HAP-1 (cell line): ENCODE results near the gene UBE2E3.

Source experiments
- DNase-seq, 2 experiments: peaks; one replicate each; pipeline ENCODE4 v3.0.0-alpha.2; 2016 to 2020; ENCODE audit warnings: low spot score in 2 of 2
- H3K27me3 ChIP-seq: fragments of 250-450 bp; sonication (Bioruptor Pico); 2 replicates; pipeline ENCODE4 v1.5.1; 2020; ENCODE audit warnings: low read depth, mild to moderate bottlenecking, moderate library complexity
- H3K36me3 ChIP-seq: fragments of 250-450 bp; sonication (Bioruptor Pico); replicated peaks from 2 replicates; pipeline ENCODE4 v1.5.1; 2020; ENCODE audit warnings: mild to moderate bottlenecking
- H3K4me1 ChIP-seq: fragments of 250-450 bp; sonication (Bioruptor Pico); 2 replicates; pipeline ENCODE4 v1.5.1; 2020; ENCODE audit warnings: mild to moderate bottlenecking
- H3K4me3 ChIP-seq: fragments of 250-450 bp; sonication (Bioruptor Pico); 2 replicates; pipeline ENCODE4 v1.5.1; 2020; ENCODE audit warnings: mild to moderate bottlenecking, moderate library complexity
- H3K9me3 ChIP-seq: fragments of 250-450 bp; sonication (Bioruptor Pico); 2 replicates; pipeline ENCODE4 v1.5.1; 2020; ENCODE audit warnings: mild to moderate bottlenecking, moderate library complexity
- in situ Hi-C: fragments of 300-500 bp; cut with MboI; formaldehyde crosslinking; loops from 3 replicates; pipeline ENCODE4 v1.14.3; 2020; ENCODE audit warnings: low sequenced_read_pairs, inconsistent platforms, mixed read lengths

UBE2E3 gene

DNA sequence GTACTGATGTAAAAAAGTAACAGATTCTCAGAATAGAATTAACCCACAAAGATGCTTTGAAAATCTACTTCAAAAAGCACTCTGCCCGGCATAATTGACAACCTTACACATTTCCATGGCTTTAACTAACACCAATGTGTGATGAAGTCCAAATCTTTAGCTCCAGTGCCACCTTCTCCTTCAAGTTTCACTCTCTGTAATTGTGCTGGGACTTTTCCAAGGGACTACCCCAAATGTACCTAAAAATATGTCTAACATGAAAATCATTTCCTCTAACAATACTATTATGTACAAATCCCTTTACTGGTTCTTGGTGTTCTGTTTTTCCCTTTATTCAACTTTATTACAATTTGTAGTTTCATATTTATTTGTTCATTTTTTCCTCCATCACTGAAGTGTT lies 20.6 kb upstream of the UBE2E3 start:
- Histone ChIP-seq H3K36me3 (no peaks in the 10 kb centered on the region), H3K9me3 (no peaks in the 10 kb centered on the region), H3K27me3 (no peaks in the 10 kb centered on the region), H3K4me1 (no peaks in the 10 kb centered on the region), H3K4me3 (no peak overlapping the region)
- in situ Hi-C loops = no loop called here
- no peak for DNase-seq

DNA sequence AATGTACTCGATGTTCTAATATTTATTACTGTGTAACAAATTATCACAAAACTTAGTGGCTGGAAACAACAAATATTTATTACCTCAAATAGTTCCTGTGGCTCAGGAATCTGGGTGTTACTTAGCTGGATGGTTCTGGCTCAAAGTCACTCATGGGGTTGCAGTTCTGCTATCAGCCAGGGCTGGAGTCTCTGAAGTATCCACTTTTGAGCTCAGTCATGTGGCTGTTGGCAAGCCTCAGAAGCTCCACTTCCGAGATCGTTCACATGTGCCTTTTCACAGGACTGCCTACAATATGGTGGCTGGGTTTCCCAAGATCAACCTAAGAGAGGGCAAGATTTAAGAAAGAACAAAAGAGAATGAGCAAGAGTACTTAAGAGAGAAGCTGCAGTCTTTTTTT lies 19.4 kb upstream of the UBE2E3 start:
- Histone ChIP-seq H3K4me3 (no peak overlapping the region), H3K4me1 (no peaks in the 10 kb centered on the region), H3K27me3 (no peaks in the 10 kb centered on the region), H3K9me3 (no peaks in the 10 kb centered on the region), H3K36me3 (no peaks in the 10 kb centered on the region)
- in situ Hi-C loops = no loop called here
- no peak for DNase-seq

DNA sequence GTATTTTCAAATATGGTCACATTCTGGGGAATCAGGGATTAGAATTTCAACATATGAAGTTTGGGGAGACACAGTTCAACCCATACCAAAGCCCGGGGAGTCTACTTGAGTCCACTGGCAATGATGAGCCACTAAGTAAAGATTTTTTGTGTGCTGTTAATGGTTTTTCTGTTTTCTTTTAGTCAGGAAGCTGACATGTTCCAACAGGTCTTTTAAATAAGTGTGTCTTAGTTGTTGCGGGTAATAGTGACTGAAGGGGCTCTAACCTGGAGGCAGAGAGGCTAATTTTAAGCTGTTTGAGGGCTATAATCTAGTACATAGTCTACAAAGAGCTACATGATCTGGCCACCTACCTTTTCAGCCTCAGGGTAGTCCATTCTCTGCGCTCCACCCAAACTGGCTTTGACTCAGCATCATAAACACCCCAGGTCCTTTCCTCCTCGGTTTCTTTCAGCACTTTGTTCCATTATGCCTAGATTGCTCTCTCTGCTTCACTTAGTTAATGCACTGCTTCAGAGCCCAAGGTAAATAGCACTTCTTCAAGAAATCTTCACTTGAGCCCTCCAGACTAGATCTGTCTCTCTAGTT lies 17.6 kb upstream of the UBE2E3 start:
- in situ Hi-C loops = no loop called here
- no peak for DNase-seq
- H3K36me3 ChIP-seq = no peaks in the 10 kb centered on the region
- no peaks in the 10 kb centered on the region for H3K4me1 ChIP-seq
- H3K27me3 ChIP-seq = no peaks in the 10 kb centered on the region
- H3K4me3 ChIP-seq = no peak overlapping the region
- no peaks in the 10 kb centered on the region for H3K9me3 ChIP-seq

DNA sequence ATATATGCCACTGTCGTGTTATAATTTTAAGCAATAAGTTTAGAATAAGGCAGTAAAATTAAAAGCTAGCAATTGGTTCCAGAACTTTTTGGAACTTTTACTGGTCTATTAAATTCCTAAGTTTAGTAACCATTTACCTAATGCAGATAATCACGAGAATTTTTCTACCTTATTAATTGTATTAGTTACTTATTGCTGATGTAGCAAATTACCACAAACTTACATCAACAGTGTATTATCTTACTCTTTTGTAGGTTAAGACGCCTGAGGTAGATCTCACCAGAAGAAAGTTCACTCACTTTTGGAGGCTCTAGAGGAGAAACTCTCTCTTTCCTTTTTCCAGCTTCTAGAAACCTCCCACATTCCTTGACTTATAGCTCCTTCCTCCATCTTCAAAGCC lies 14.0 kb upstream of the UBE2E3 start:
- in situ Hi-C loops = no loop called here
- no peaks in the 10 kb centered on the region for H3K36me3 ChIP-seq
- no peaks in the 10 kb centered on the region for H3K9me3 ChIP-seq
- no peaks in the 10 kb centered on the region for H3K27me3 ChIP-seq
- H3K4me3 ChIP-seq = no peak overlapping the region
- DNase-seq = no peak
- H3K4me1 ChIP-seq = peaks cover 7% of the 10 kb centered on the region

DNA sequence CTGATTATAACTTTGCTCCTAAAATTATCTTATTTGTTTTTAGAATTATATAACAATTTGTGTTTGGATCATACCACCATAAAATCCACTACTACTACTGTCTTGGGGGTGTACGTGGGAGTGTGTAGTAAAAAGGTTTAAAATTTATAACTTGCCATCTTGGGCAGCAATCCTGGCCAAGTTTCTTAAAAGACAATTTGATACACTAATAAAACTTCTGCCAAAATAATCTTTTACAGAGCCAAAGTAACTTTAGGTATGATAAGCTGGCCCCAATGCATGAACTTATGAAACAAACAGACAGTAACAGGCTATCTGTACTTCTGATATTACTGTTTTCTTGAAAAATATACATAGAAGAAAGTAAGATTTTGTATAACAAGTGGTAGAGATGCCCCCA lies 11.3 kb upstream of the UBE2E3 start:
- H3K27me3 ChIP-seq = no peaks in the 10 kb centered on the region

DNA sequence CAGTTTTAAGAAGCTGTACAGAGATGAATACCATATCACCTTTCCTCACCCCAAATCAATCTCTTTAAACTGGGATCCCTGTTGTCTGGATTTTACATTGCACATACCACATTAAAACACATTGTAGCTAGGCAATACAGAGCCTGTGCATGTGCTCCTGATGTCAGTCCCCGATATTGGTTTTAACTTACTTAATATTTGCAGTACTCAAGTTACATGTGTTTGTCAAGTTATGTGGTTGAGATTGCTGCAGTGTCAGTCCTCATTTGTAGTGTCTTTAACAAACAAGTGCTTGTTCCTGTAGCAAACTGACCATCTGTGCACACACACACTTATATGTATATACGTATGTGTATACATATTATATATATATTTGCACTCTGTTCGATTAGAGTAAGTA lies 10.4 kb upstream of the UBE2E3 start:
- H3K4me3 ChIP-seq = no peak overlapping the region
- H3K27me3 ChIP-seq = no peaks in the 10 kb centered on the region
- H3K36me3 ChIP-seq = no peaks in the 10 kb centered on the region
- H3K4me1 ChIP-seq = peaks cover 7% of the 10 kb centered on the region
- H3K9me3 ChIP-seq = no peaks in the 10 kb centered on the region
- no peak for DNase-seq
- in situ Hi-C loops = no loop called here

More for the DNA sequence above, 11.3 kb upstream of the UBE2E3 start:
- Histone ChIP-seq H3K4me3 (no peak overlapping the region), H3K36me3 (no peaks in the 10 kb centered on the region), H3K4me1 (peaks cover 7% of the 10 kb centered on the region), H3K9me3 (no peaks in the 10 kb centered on the region)
- in situ Hi-C loops = no loop called here
- no peak for DNase-seq

DNA sequence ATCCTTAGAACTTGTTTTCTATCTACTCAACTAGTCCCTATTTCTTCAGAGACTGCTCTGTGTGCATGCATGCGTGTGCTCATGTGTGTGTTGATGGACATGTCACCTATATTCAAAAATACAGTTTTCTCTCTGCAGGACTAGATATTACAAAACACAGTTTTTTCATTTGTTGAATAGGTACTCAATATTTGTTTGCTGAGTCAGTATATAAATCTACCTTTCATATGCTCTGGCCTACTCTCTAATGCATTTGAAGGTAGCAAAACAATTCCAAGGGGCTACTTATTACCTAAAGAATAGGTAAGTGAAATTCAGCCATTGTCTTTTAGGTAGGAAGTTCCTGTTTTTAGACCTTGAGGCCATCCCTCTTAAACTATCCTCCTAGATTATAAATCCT lies 8.6 kb upstream of the UBE2E3 start:
- no peaks in the 10 kb centered on the region for H3K27me3 ChIP-seq
- in situ Hi-C loops = no loop called here
- H3K4me1 ChIP-seq = peaks cover 7% of the 10 kb centered on the region
- DNase-seq = no peak
- H3K4me3 ChIP-seq = no peak overlapping the region
- H3K9me3 ChIP-seq = no peaks in the 10 kb centered on the region
- H3K36me3 ChIP-seq = no peaks in the 10 kb centered on the region

DNA sequence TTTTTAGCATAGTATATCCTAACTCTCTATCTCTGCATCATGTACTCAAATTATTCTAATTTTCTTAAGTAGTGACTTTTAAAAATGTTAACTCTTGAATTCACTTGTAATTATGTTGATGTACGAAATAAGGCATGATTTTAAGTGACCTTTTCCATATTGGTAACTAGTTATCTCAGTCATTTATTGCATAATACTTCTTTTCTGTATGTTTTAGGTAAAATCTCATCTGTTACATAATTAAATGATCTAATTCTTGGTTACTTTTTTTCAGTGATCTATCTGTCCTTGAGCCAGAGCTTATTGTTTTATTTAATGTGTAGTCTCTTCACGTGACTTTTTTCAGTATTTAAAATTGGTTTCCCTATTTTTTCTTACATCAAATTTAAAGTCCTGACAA lies 4.8 kb upstream of the UBE2E3 start:
- in situ Hi-C loops = no loop called here
- Histone ChIP-seq H3K36me3 (no peaks in the 10 kb centered on the region), H3K4me1 (peaks cover 20% of the 10 kb centered on the region), H3K9me3 (no peaks in the 10 kb centered on the region), H3K27me3 (no peaks in the 10 kb centered on the region), H3K4me3 (no peak overlapping the region)
- DNase-seq = no peak

DNA sequence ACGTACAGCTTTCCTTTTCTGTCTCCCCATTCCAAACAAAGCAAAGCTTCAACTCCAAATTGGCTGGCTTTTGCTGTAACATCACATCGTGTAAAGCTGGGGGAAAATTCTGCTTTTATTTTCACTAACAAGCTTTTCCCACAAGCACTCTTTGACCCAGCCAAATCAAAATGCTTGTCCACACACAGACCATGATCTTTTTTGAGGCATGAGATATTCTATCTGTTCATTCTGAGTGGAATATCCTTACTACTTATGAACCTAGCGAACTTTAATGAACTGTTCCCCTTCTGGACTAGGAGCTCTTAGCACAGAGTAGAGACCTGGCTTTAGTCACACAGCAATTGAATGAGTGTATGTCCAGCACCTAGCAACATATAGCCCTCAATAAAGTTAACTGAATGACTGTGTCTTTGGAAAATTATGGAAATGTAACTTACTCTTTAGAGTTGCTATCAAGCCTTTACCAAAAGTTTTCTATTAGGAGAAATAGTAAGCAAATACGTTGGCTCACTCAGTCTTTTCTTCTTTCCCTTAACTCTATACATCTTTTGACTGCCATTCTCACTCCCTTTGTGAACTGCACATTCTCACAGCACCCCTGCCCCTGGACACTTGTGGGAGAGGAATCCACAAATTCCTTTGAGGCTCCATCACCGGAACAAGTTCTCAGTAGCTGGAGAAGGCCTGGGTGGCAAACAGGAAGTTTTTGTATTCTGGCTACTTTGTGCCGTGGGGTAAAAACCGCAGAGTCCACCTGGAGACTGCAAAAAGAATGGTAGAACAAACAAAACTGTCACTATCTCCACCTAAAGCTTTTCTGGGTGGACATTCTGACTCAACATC lies 1.3 kb upstream of the UBE2E3 start:
- no peaks in the 10 kb centered on the region for H3K27me3 ChIP-seq
- H3K4me3 ChIP-seq = peak overlapping the region; percentile 37
- peak; percentile 20 to 42 for DNase-seq
- in situ Hi-C loops = no loop called here
- peaks cover 20% of the 10 kb centered on the region for H3K4me1 ChIP-seq
- H3K9me3 ChIP-seq = no peaks in the 10 kb centered on the region
- peaks cover 18% of the 10 kb centered on the region for H3K36me3 ChIP-seq

DNA sequence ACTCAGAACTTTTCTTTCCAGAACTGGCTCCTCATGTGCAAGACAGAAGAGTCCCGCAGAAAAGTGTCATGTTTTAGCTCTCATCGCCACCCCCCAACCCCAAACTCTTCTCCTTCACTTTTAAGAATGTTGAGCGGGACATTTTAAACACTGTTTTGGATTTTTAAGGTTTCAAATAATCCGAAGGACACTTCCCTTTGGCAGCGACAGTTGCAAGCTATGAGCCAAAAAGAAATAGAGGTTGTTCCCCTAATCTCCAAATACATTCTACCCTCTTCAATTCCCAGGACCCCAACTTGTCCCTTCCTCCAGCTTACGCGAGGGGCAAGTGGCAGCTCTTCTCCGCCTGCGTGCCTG lies 678 bp upstream of the UBE2E3 start:
- no peaks in the 10 kb centered on the region for H3K27me3 ChIP-seq
- H3K4me3 ChIP-seq = peak overlapping the region; percentile 37
- DNase-seq = peak in 1 of 2 experiments; percentile 27
- in situ Hi-C loops = loop anchor here (10.0 kb wide), 1 partner anchor 855 kb away; no protein-coding TSS in a partner anchor
- no peaks in the 10 kb centered on the region for H3K9me3 ChIP-seq
- peaks cover 20% of the 10 kb centered on the region for H3K4me1 ChIP-seq
- peaks cover 24% of the 10 kb centered on the region for H3K36me3 ChIP-seq

DNA sequence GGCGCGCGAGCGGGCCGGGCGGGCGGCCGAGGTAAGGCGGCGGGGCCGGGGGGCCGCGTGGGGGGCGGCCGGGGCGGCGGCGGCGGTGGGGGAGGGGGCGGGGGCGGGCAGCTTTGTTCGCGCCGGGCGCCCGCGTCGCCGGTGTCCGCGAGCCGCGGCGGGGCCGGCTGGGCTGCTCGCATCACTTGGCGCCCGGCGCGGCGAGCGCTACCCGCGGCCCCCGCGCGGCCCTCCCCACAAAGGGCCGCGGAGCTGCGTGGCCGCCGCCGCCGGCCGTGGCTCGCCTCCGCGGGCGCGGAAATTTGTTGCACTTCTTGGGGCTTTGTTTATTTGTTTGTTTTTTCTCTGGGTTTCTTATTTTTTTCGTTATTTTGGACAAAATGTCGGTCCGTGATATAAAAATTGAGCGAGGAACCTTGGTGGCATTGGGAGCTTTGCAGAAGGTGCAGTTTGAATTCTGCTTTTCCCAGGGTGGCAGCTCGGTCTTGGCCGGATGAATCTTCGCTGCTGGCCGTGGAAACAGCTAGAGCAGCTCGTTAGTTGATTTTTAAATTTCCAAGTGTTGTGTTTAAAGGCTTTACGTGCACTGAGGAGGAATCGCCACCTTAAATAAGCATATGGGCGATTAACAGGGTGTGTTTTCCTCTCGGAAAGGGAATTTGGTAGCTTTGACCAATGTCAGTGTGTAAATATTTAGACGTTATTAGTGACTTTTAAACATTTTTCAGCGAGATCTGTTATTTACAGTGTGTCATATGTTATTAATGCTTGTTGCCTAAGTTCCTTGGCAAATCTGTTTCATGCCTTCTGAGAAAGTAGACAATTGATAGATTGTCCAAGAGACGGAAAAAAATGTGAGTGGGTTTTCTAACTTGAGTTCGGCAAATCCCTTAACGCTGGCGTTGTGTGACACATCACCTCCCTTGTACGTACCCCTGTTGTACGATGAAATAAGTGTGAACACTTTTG lies 822 bp downstream of the UBE2E3 start:
- Histone ChIP-seq H3K4me1 (peaks cover 25% of the 10 kb centered on the region), H3K9me3 (no peaks in the 10 kb centered on the region), H3K36me3 (peaks cover 37% of the 10 kb centered on the region), H3K4me3 (peak overlapping the region; percentile 61), H3K27me3 (no peaks in the 10 kb centered on the region)
- in situ Hi-C loops = loop anchor here (10.0 kb wide), 1 partner anchor 856 kb away; no protein-coding TSS in a partner anchor
- DNase-seq = peak in 1 of 2 experiments; percentile 35

DNA sequence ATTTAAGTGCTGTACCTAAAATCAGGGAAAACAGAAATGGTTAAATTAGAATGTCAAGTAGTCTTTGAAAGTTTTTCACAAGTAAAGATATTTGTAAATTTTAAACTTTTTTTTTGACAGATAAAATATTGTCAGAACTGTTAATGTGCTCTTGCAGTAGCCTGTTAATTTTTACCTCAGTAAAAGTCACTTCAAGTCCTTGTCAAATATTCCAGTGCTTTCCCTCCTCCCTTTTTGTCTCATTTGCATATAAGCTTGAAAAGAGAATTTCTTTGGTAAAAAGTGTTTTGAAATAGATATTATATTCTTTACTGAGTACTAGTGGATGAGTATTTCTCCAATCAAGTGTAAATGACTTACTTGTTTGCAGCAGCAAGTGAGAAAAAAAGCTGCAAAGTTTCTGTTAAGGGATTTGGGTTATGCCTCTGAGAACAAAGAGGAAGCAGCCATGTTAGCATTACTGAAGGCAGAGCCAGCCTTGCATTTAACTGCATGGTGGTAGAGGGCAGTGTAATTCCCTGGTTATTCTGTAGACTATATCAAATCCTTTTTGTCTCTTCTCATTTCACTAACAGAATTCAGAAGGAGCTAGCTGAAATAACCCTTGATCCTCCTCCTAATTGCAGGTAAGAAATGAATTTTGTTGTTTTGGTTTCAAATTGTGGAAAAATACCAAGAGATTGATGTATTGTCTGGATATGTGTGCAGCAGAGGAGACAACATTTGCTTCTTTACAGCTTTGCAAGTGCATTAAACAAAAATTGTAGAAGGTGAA lies 3.2 kb downstream of the UBE2E3 start:
- peak overlapping the region; percentile 61 for H3K4me3 ChIP-seq
- peaks cover 44% of the 10 kb centered on the region for H3K36me3 ChIP-seq
- H3K27me3 ChIP-seq = no peaks in the 10 kb centered on the region
- H3K9me3 ChIP-seq = no peaks in the 10 kb centered on the region
- peak; percentile 68 to 87 for DNase-seq
- in situ Hi-C loops = loop anchor here (10.0 kb wide), 1 partner anchor 859 kb away; no protein-coding TSS in a partner anchor
- peaks cover 40% of the 10 kb centered on the region for H3K4me1 ChIP-seq
